PC-9 (cell line): ENCODE data around the gene CMKLR1.

Source experiments
- CTCF ChIP-seq: fragments of 200-600 bp; sonication (generic); conservative IDR thresholded peaks from 2 replicates; pipeline ENCODE4 v1.6.1; 2017; ENCODE audit warnings: mixed run types, antibody characterized with exemption, mild to moderate bottlenecking, moderate library complexity
- EZH2 ChIP-seq: fragments of 200-600 bp; sonication (generic); IDR thresholded peaks from 2 replicates; pipeline ENCODE4 v1.8.0; 2017; ENCODE audit warnings: antibody characterized with exemption, low read depth

DNA sequence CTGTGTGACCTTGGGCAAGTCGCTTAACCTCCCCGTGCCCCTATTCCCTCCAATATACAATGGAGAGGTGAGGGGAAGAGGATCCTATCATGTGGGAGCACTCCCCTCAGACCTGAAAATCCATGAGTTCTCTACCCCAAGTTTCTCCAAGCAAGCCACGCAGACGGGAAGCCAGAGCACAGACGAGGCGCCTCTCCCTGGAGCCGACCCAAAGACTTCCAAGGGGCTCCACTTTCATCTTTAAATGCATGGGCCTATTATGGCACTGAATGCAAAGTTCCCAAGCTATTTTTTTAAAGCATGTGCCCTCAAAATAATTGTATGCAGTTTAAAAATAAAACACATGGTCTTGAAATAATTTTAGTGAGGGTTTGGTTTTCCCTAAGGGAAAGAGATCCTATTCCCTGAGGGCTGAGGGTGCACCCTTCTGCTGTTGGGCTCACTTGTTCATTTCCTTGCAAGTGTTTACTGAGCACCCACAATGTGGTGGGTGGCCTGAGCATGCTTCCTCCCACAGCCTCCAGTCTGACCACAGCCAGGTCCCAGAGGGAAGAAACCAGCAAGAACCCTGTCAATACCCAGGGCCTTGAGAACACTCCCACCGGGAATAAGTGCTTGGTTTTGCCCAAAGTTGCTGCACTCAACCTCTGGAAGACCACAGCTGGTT is 14.6 kb downstream of the CMKLR1 start:
- no peak for TF ChIP-seq CTCF
- TF ChIP-seq EZH2 = no peak
